HG02938 (cell line): ENCODE results near the gene HMBS.
"Not testable (repeated sequence)": the region's sequence is repeated elsewhere in the genome, so short reads cannot be mapped to it uniquely, and the experiment has no call there.

ENCODE experiments used
- ATAC-seq: cut with Tn5 transposase; IDR thresholded peaks from one replicate; pipeline ENCODE4 v1.9.1; 2021; ENCODE audit warnings: mild to moderate bottlenecking, moderate library complexity; ENCODE audit not compliant: unreplicated experiment

Gene HMBS

GRCh38 chr11:119084663-119085436, at the start of gene HMBS:
TSS of gene HMBS (plus strand) at chr11:119084881. CDS start at chr11:119085034, 153 bp downstream.
- ATAC-seq: peak; percentile 92

- no peak for ATAC-seq
Observed at GRCh38 chr11:119038884-119039283, 45.8 kb upstream of the HMBS start.

GRCh38 chr11:119039471-119039870, 45.2 kb upstream of the HMBS start:
- not testable (repeated sequence) for ATAC-seq

- no peak for ATAC-seq
Observed at GRCh38 chr11:119041821-119042514, 42.7 kb upstream of the HMBS start.

- ATAC-seq: no peak
Observed at GRCh38 chr11:119042927-119043326, 41.8 kb upstream of the HMBS start.

- ATAC-seq: no peak
Observed at GRCh38 chr11:119044708-119045107, 40.0 kb upstream of the HMBS start.

GRCh38 chr11:119046489-119046888, 38.2 kb upstream of the HMBS start:
- ATAC-seq: no peak

GRCh38 chr11:119047205-119047604, 37.5 kb upstream of the HMBS start:
- no peak for ATAC-seq

- no peak for ATAC-seq
Observed at GRCh38 chr11:119048644-119049043, 36.0 kb upstream of the HMBS start.

GRCh38 chr11:119049081-119049480, 35.6 kb upstream of the HMBS start:
- no peak for ATAC-seq

- no peak for ATAC-seq
Observed at GRCh38 chr11:119051440-119052162, 33.1 kb upstream of the HMBS start.

- ATAC-seq: no peak
Observed at GRCh38 chr11:119052163-119052814, 32.4 kb upstream of the HMBS start.

GRCh38 chr11:119054418-119054817, 30.3 kb upstream of the HMBS start:
- no peak for ATAC-seq

GRCh38 chr11:119055901-119056300, 28.8 kb upstream of the HMBS start:
- no peak for ATAC-seq

GRCh38 chr11:119056421-119056999, 28.2 kb upstream of the HMBS start:
- peak; percentile 11 for ATAC-seq

GRCh38 chr11:119057000-119057769, 27.5 kb upstream of the HMBS start, which contains the start of gene HYOU1:
TSS of gene HYOU1 (minus strand) at chr11:119057205. CDS start at chr11:119056160, 1,045 bp downstream.
- peak; percentile 84 for ATAC-seq

- not testable (repeated sequence) for ATAC-seq
Observed at GRCh38 chr11:119059128-119059527, 25.6 kb upstream of the HMBS start.

- no peak for ATAC-seq
Observed at GRCh38 chr11:119061256-119061655, 23.4 kb upstream of the HMBS start.

GRCh38 chr11:119062779-119063178, 21.9 kb upstream of the HMBS start:
- ATAC-seq: no peak

GRCh38 chr11:119065369-119065768, 19.3 kb upstream of the HMBS start:
- no peak for ATAC-seq
